Measurements from ENCODE around the gene GHRL. TPM values are rescaled to one million over a fixed set of nuclear protein-coding genes. Genes with fewer than 3 reads are reported as not detected.
"Not testable (repeated sequence)": the region's sequence is repeated elsewhere in the genome, so short reads cannot be mapped to it uniquely, and the experiment has no call there.

Gene GHRL
- total RNA-seq, 4 donors from 2014 or later, result 0.80 TPM; not detected in 3

DNA sequence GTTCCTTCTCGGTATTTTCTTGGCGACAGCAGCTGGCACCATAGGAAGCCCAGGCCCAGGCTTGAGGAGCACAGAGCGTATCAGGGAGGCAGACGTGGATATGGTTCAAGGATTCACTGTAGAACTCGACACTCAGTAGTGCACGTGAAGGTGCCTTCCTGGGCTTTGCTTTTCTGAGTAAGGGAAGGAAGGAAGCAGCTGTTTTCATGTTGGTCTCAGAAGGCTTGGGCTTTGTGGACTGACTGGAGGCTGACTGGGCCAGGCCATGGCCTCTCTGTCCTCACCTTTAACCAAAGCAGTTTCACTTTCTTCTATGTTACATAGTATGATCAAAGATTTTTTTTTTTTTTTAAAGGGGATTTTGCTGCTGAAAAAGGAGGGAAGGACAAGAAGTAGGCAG is 6.9 kb upstream of the GHRL start:
- H3K4me3 ChIP-seq, result no peak overlapping the region
- 66% methylated on average over 6 of the region's 6 CpGs for WGBS
- DNase-seq (ENCODE audit: low spot score in 2 of 2), result no peak
- no peaks in the 10 kb centered on the region for H3K27me3 ChIP-seq
- no peak overlapping the region for H3K27ac ChIP-seq
- H3K9me3 ChIP-seq, result no peaks in the 10 kb centered on the region
- no peaks in the 10 kb centered on the region for H3K4me1 ChIP-seq
- peaks cover 53% of the 10 kb centered on the region for H3K36me3 ChIP-seq
- TF ChIP-seq POLR2AphosphoS5 (IDR thresholded peaks at IDR 0.05), result no peak
- TF ChIP-seq EP300 (IDR thresholded peaks at IDR 0.05), result no peak

DNA sequence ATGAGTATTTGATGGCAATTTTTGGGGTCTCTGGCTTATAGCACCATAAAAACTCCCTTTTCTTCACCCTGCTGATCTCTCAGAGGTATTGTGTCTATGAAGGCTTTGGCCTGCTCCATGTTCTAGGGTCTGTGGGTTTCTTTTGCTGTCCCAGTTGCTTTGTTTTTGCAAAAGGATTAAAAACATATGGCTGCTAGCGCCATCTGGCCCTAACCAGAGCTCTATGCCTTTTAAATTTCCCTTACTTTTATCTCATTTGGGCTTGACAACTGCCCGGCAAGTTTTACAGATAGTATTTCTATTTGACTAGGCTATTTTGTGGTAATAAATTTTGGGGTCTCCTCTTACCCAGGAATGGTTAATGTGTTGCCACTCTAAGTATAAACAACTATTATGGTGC is 6.4 kb upstream of the GHRL start:
- Histone ChIP-seq H3K9me3 (no peaks in the 10 kb centered on the region), H3K4me1 (no peaks in the 10 kb centered on the region), H3K4me3 (no peak overlapping the region), H3K36me3 (peaks cover 48% of the 10 kb centered on the region), H3K27me3 (no peaks in the 10 kb centered on the region), H3K27ac (no peak overlapping the region)
- WGBS, result 77% methylated on average over 2 of the region's 2 CpGs
- no peak for TF ChIP-seq POLR2A (IDR thresholded peaks at IDR 0.05)
- TF ChIP-seq, protein P1, sequence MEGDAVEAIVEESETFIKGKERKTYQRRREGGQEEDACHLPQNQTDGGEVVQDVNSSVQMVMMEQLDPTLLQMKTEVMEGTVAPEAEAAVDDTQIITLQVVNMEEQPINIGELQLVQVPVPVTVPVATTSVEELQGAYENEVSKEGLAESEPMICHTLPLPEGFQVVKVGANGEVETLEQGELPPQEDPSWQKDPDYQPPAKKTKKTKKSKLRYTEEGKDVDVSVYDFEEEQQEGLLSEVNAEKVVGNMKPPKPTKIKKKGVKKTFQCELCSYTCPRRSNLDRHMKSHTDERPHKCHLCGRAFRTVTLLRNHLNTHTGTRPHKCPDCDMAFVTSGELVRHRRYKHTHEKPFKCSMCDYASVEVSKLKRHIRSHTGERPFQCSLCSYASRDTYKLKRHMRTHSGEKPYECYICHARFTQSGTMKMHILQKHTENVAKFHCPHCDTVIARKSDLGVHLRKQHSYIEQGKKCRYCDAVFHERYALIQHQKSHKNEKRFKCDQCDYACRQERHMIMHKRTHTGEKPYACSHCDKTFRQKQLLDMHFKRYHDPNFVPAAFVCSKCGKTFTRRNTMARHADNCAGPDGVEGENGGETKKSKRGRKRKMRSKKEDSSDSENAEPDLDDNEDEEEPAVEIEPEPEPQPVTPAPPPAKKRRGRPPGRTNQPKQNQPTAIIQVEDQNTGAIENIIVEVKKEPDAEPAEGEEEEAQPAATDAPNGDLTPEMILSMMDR (IDR thresholded peaks at IDR 0.05), result no peak
- TF ChIP-seq EP300 (IDR thresholded peaks at IDR 0.05), result no peak
- no peak for TF ChIP-seq POLR2AphosphoS5 (IDR thresholded peaks at IDR 0.05)
- no peak for DNase-seq (ENCODE audit: low spot score in 2 of 2)

DNA sequence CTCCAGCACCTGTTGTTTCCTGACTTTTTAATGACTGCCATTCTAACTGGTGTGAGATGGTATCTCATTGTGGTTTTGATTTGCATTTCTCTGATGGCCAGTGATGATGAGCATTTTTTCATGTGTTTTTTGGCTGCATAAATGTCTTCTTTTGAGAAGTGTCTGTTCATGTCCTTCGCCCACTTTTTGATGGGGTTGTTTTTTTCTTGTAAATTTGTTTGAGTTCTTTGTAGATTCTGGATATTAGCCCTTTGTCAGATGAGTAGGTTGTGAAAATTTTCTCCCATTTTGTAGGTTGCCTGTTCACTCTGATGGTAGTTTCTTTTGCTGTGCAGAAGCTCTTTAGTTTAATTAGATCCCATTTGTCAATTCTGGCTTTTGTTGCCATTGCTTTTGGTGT is 5.3 kb upstream of the GHRL start:
- H3K9me3 ChIP-seq; H3K27ac ChIP-seq; H3K4me3 ChIP-seq; DNase-seq (ENCODE audit: low spot score in 2 of 2); H3K27me3 ChIP-seq; H3K4me1 ChIP-seq: not testable (repeated sequence)
- WGBS, result no CpG with 5 or more reads among the region's 1 CpG
- H3K36me3 ChIP-seq, result peaks cover 36% of the 10 kb centered on the region

DNA sequence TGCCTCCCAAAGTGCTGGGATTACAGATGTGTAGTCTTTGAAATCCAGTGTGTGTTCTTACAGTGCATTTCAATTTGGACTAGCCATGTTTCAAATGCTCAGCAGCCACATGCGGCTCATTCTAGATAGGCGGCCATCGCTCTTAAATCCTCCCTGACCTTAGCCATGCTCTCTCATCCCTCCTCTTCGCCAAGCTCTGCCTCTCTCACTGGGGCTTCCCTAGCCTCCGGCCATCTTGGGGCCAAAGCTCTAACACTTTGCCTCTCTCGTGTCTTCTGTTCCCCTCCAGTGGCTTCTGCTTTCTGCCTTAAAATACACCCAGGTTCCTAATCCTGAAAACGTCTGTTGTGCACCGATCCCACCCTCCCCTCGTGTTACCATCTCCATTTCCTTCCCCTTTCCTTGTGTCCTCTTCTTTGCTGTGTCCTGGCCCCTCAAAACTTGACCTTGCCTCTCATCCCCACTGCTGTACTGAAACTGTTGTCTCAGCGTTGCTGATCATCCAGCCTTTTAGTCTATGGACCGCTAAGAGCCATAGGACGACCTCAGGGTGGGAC is 1.4 kb upstream of the GHRL start:
- Histone ChIP-seq H3K4me1 (no peaks in the 10 kb centered on the region), H3K4me3 (no peak overlapping the region), H3K36me3 (no peaks in the 10 kb centered on the region), H3K9me3 (no peaks in the 10 kb centered on the region), H3K27me3 (no peaks in the 10 kb centered on the region), H3K27ac (no peak overlapping the region)
- TF ChIP-seq, protein P1 (IDR thresholded peaks at IDR 0.05), result no peak
- no peak for TF ChIP-seq POLR2AphosphoS5 (IDR thresholded peaks at IDR 0.05)
- TF ChIP-seq EP300 (IDR thresholded peaks at IDR 0.05), result no peak
- TF ChIP-seq POLR2A (IDR thresholded peaks at IDR 0.05), result no peak
- no peak for DNase-seq (ENCODE audit: low spot score in 2 of 2)
- WGBS, result 89% methylated on average over 12 of the region's 12 CpGs

DNA sequence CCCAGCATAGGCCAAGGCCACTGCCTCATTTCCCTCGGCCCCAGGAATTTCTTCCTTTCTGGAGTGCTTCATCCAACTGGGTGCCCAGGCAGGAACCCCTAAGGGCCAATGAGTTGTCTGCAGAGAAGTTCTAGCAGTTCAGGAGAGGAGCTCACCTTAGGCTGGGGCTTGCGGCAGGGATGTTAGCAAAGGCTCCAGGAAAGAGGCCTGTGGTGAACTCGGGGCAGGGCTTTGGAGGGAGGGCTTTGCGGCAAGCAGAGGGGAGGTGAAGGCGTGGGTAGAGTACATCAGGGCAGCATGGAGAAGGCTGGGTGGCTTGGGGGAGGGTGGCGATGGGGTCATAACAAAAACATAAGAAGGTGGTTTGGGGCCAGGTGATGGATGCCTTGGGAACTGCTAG is 1.1 kb downstream of the GHRL start:
- WGBS, result 94% methylated on average over 6 of the region's 6 CpGs
- TF ChIP-seq, protein P1 (IDR thresholded peaks at IDR 0.05), result no peak
- TF ChIP-seq EP300 (IDR thresholded peaks at IDR 0.05), result no peak
- TF ChIP-seq POLR2AphosphoS5 (IDR thresholded peaks at IDR 0.05), result no peak
- no peak for TF ChIP-seq POLR2A (IDR thresholded peaks at IDR 0.05)
- H3K27me3 ChIP-seq, result no peaks in the 10 kb centered on the region
- peaks cover 6% of the 10 kb centered on the region for H3K36me3 ChIP-seq
- H3K4me1 ChIP-seq, result peaks cover 7% of the 10 kb centered on the region
- no peak overlapping the region for H3K4me3 ChIP-seq
- no peak overlapping the region for H3K27ac ChIP-seq
- no peaks in the 10 kb centered on the region for H3K9me3 ChIP-seq
- DNase-seq (ENCODE audit: low spot score in 2 of 2), result no peak

DNA sequence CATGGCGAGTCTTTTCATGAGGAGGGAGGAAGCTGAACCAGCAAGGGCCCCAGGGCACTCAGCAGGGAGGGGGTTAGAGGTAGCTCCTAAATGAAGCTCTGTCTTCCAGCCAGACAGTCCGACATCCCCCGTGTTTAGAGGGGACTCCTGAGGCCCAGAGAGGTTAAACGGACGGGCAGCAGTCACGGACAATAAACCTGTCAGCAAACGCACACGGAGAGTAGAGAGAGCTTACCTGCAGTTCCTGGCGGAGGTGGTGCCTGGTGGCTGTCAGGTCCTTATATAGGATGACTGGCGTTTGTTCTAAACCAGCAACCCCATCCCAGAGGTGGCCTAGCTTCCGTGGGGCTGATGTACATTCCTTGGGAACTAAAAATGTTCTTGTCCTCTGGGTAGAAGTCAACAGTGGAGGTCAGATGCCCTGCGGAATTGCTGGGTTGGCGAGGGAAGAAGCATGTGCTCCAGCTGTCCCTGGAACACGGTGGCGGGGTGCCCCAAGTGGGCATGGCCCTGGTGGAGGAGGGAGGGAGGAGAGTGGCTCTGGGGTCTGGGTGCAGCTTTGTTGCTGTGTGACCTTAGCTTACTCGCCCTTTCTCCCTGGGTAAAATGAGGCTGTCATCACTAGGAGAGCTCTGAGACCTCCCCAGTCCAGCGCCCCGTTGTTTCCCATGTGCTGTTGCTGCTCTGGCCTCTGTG is 2.1 kb downstream of the GHRL start:
- DNase-seq (ENCODE audit: low spot score in 2 of 2), result no peak
- 87% methylated on average over 18 of the region's 18 CpGs for WGBS

More for the DNA sequence above, 2.1 kb downstream of the GHRL start:
- TF ChIP-seq POLR2AphosphoS5 (IDR thresholded peaks at IDR 0.05) (no peak), EP300 (IDR thresholded peaks at IDR 0.05) (no peak), POLR2A (IDR thresholded peaks at IDR 0.05) (no peak)
- TF ChIP-seq, protein P1 (IDR thresholded peaks at IDR 0.05), result no peak
- Histone ChIP-seq H3K4me3 (no peak overlapping the region), H3K9me3 (no peaks in the 10 kb centered on the region), H3K4me1 (peaks cover 18% of the 10 kb centered on the region), H3K36me3 (peaks cover 6% of the 10 kb centered on the region), H3K27ac (no peak overlapping the region), H3K27me3 (no peaks in the 10 kb centered on the region)
